GM18909 (cell line): ENCODE results near the gene SEC16B.

Experiments
- ATAC-seq: cut with Tn5 transposase; IDR thresholded peaks from one replicate; pipeline ENCODE4 v1.9.1; 2021; ENCODE audit warnings: mild to moderate bottlenecking; ENCODE audit not compliant: unreplicated experiment, poor library complexity

The SEC16B gene

GRCh38 chr1:177913762-177914540 is 55.9 kb downstream of the SEC16B start:
- no peak for ATAC-seq

GRCh38 chr1:177912991-177913390 is 56.9 kb downstream of the SEC16B start:
- ATAC-seq, result no peak

GRCh38 chr1:177909416-177909815 is 60.4 kb downstream of the SEC16B start:
- no peak for ATAC-seq

- ATAC-seq, result no peak
These were observed 62.9 kb downstream of the SEC16B start for GRCh38 chr1:177907000-177907399.

GRCh38 chr1:177905686-177906085 is 64.2 kb downstream of the SEC16B start:
- ATAC-seq, result no peak

- ATAC-seq, result no peak
These were observed 67.6 kb downstream of the SEC16B start for GRCh38 chr1:177902266-177902665.

GRCh38 chr1:177897998-177898654 is 71.7 kb downstream of the SEC16B start:
- ATAC-seq, result no peak

- ATAC-seq, result no peak
These were observed 72.4 kb downstream of the SEC16B start for GRCh38 chr1:177897281-177897997.
